Measurements from ENCODE around the gene CDC42. TPM values are rescaled to one million over a fixed set of nuclear protein-coding genes. Genes with fewer than 3 reads are reported as not detected.

The CDC42 gene
- total and polyA plus RNA-seq, 10 of the 15 experiments (the other 5 are each of a cell fraction or from before 2014, with no cell fraction given), result 184 to 479 (median 326) TPM

Small RNA genes lying within 50 kb of the gene (small RNA-seq; reads per million reads assigned to genes)
- gene RN7SL186P, result not detected
- not detected for gene RNU6-776P

Other genes with a start within 250 kb of the CDC42 start
- gene LDLRAD2, start 240.4 kb upstream of the CDC42 start, total RNA-seq (2014; rRNA removed), result 0.23 TPM in 1 of 2 replicates, not detected in the other
- gene LDLRAD2, start 240.4 kb upstream of the CDC42 start, total RNA-seq (2014; rRNA removed; fragmentation: Illumina TruSeq; extraction: Trizol), result not detected in 2 replicates
- 0.08 TPM in 1 of 2 replicates, not detected in the other for gene LDLRAD2, start 240.4 kb upstream of the CDC42 start, total RNA-seq (2021)
- gene LDLRAD2, start 240.4 kb upstream of the CDC42 start, polyA plus RNA-seq (2011; rRNA removed), result not detected in 2 replicates
- gene LDLRAD2, start 240.4 kb upstream of the CDC42 start, polyA plus RNA-seq (2014; fragmentation: Illumina TruSeq; extraction: Trizol), result not detected in 2 replicates
- gene LDLRAD2, start 240.4 kb upstream of the CDC42 start, polyA plus RNA-seq (2014; fragmentation: Nextera tagmentation; extraction: Ambion mirVana), result under 1 TPM in 1 of 2 experiments, not detected in 1; 0.11 TPM
- 0.04 TPM in 1 of 2 replicates, not detected in the other for gene LDLRAD2, start 240.4 kb upstream of the CDC42 start, polyA plus RNA-seq (2014; rRNA removed)
- gene LDLRAD2, start 240.4 kb upstream of the CDC42 start, polyA plus RNA-seq (2016; fragmentation: Nextera tagmentation; extraction: Ambion mirVana), result not detected
- gene HSPG2, start 115.4 kb upstream of the CDC42 start, total RNA-seq (2014; rRNA removed), result 0.82 and 1.2 TPM in 2 replicates
- 0.63 and 0.83 TPM in 2 replicates for gene HSPG2, start 115.4 kb upstream of the CDC42 start, total RNA-seq (2014; rRNA removed; fragmentation: Illumina TruSeq; extraction: Trizol)
- gene HSPG2, start 115.4 kb upstream of the CDC42 start, total RNA-seq (2021), result 3.4 and 3.5 TPM in 2 replicates
- 0.62 and 0.71 TPM in 2 replicates for gene HSPG2, start 115.4 kb upstream of the CDC42 start, polyA plus RNA-seq (2011; rRNA removed)
- gene HSPG2, start 115.4 kb upstream of the CDC42 start, polyA plus RNA-seq (2014; fragmentation: Illumina TruSeq; extraction: Trizol), result 0.06 and 0.40 TPM in 2 replicates
- gene HSPG2, start 115.4 kb upstream of the CDC42 start, polyA plus RNA-seq (2014; fragmentation: Nextera tagmentation; extraction: Ambion mirVana), result not detected
- gene HSPG2, start 115.4 kb upstream of the CDC42 start, polyA plus RNA-seq (2014; rRNA removed), result 0.76 and 1.3 TPM in 2 replicates
- 1 to 10 TPM in 1 of 2 experiments, under 1 TPM in 1; 0.30 to 1.1 TPM for gene HSPG2, start 115.4 kb upstream of the CDC42 start, polyA plus RNA-seq (2016; fragmentation: Nextera tagmentation; extraction: Ambion mirVana)
- not detected in 2 replicates for gene CELA3B, start 75.7 kb upstream of the CDC42 start, total RNA-seq (2014; rRNA removed)
- gene CELA3B, start 75.7 kb upstream of the CDC42 start, total RNA-seq (2014; rRNA removed; fragmentation: Illumina TruSeq; extraction: Trizol), result not detected in 2 replicates
- gene CELA3B, start 75.7 kb upstream of the CDC42 start, total RNA-seq (2021), result 4.1 and 6.4 TPM in 2 replicates
- not detected in 2 replicates for gene CELA3B, start 75.7 kb upstream of the CDC42 start, polyA plus RNA-seq (2011; rRNA removed)
- gene CELA3B, start 75.7 kb upstream of the CDC42 start, polyA plus RNA-seq (2014; fragmentation: Illumina TruSeq; extraction: Trizol), result not detected in 2 replicates
- gene CELA3B, start 75.7 kb upstream of the CDC42 start, polyA plus RNA-seq (2014; fragmentation: Nextera tagmentation; extraction: Ambion mirVana), result not detected
- not detected in 2 replicates for gene CELA3B, start 75.7 kb upstream of the CDC42 start, polyA plus RNA-seq (2014; rRNA removed)
- gene CELA3B, start 75.7 kb upstream of the CDC42 start, polyA plus RNA-seq (2016; fragmentation: Nextera tagmentation; extraction: Ambion mirVana), result not detected
- not detected in 2 replicates for gene CELA3A, start 51.1 kb upstream of the CDC42 start, total RNA-seq (2014; rRNA removed)
- gene CELA3A, start 51.1 kb upstream of the CDC42 start, total RNA-seq (2014; rRNA removed; fragmentation: Illumina TruSeq; extraction: Trizol), result not detected in 2 replicates
- gene CELA3A, start 51.1 kb upstream of the CDC42 start, total RNA-seq (2021), result 7.6 and 9.0 TPM in 2 replicates
- not detected in 2 replicates for gene CELA3A, start 51.1 kb upstream of the CDC42 start, polyA plus RNA-seq (2011; rRNA removed)
- not detected in 2 replicates for gene CELA3A, start 51.1 kb upstream of the CDC42 start, polyA plus RNA-seq (2014; fragmentation: Illumina TruSeq; extraction: Trizol)
- not detected for gene CELA3A, start 51.1 kb upstream of the CDC42 start, polyA plus RNA-seq (2014; fragmentation: Nextera tagmentation; extraction: Ambion mirVana)
- not detected in 2 replicates for gene CELA3A, start 51.1 kb upstream of the CDC42 start, polyA plus RNA-seq (2014; rRNA removed)
- gene CELA3A, start 51.1 kb upstream of the CDC42 start, polyA plus RNA-seq (2016; fragmentation: Nextera tagmentation; extraction: Ambion mirVana), result not detected
- under 0.01 TPM in 1 of 2 replicates, not detected in the other for gene WNT4, start 90.4 kb downstream of the CDC42 start, total RNA-seq (2014; rRNA removed)
- gene WNT4, start 90.4 kb downstream of the CDC42 start, total RNA-seq (2014; rRNA removed; fragmentation: Illumina TruSeq; extraction: Trizol), result not detected in 2 replicates
- gene WNT4, start 90.4 kb downstream of the CDC42 start, total RNA-seq (2021), result not detected in 2 replicates
- 0.01 TPM in 1 of 2 replicates, not detected in the other for gene WNT4, start 90.4 kb downstream of the CDC42 start, polyA plus RNA-seq (2011; rRNA removed)
- not detected in 2 replicates for gene WNT4, start 90.4 kb downstream of the CDC42 start, polyA plus RNA-seq (2014; fragmentation: Illumina TruSeq; extraction: Trizol)
- gene WNT4, start 90.4 kb downstream of the CDC42 start, polyA plus RNA-seq (2014; fragmentation: Nextera tagmentation; extraction: Ambion mirVana), result not detected
- 0.27 TPM in 1 of 2 replicates, not detected in the other for gene WNT4, start 90.4 kb downstream of the CDC42 start, polyA plus RNA-seq (2014; rRNA removed)
- gene WNT4, start 90.4 kb downstream of the CDC42 start, polyA plus RNA-seq (2016; fragmentation: Nextera tagmentation; extraction: Ambion mirVana), result not detected

Measured in GM12878 (cell line).